PC-9 (cell line): ENCODE measurements around the gene STK35.
A peak's percentile ranks its signal among the peaks of the same experiment; 100 is the strongest.

ENCODE experiments used
- CTCF ChIP-seq: fragments of 200-600 bp; sonication (generic); conservative IDR thresholded peaks from 2 replicates; pipeline ENCODE4 v1.6.1; 2017; ENCODE audit warnings: mixed run types, antibody characterized with exemption, mild to moderate bottlenecking, moderate library complexity
- EZH2 ChIP-seq: fragments of 200-600 bp; sonication (generic); IDR thresholded peaks from 2 replicates; pipeline ENCODE4 v1.8.0; 2017; ENCODE audit warnings: antibody characterized with exemption, low read depth

- TF ChIP-seq CTCF (peak; percentile 97), EZH2 (no peak)
Observed at GRCh38 chr20:2172305-2173175, 70.9 kb downstream of the STK35 start.
